ENCODE results near the gene ECHDC1. TPM values are rescaled to one million over a fixed set of nuclear protein-coding genes. Genes with fewer than 3 reads are reported as not detected.

ECHDC1 gene
- total RNA-seq, 1 experiment from 2014 or later, result 102 TPM

GRCh38 chr6:127262896-127263295 lies 80.5 kb downstream of the ECHDC1 start:
- TF ChIP-seq EZH2 (IDR thresholded peaks at IDR 0.05; ENCODE audit: borderline replicate concordance, low read depth, low read length, poor library complexity, severe bottlenecking) (no peak), CTCF (conservative IDR thresholded peaks at IDR 0.05; ENCODE audit: low read depth, low read length) (no peak)
- intact Hi-C loops (cut with micrococcal nuclease; ENCODE audit: unreplicated experiment), result no loop called here
- Histone ChIP-seq H3K4me3 (ENCODE audit: low read depth, low read length, poor library complexity, severe bottlenecking) (no peak overlapping the region), H3K4me1 (ENCODE audit: insufficient read depth, low read length, poor library complexity, severe bottlenecking) (no peaks in the 10 kb centered on the region), H3K27ac (ENCODE audit: low read depth, low read length, poor library complexity, severe bottlenecking) (no peak overlapping the region), H3K36me3 (ENCODE audit: insufficient read depth, low read length, poor library complexity, severe bottlenecking) (no peaks in the 10 kb centered on the region), H3K9me3 (ENCODE audit: low read depth, low read length, poor library complexity, severe bottlenecking) (no peaks in the 10 kb centered on the region), H3K27me3 (replicated peaks; ENCODE audit: insufficient read depth, low read depth, low read length, poor library complexity) (no peaks in the 10 kb centered on the region)
- ChIA-PET CTCF (no interaction called here), POLR2A (ENCODE audit: low non-redundant PET) (no interaction called here)
- no peak for DNase-seq (ENCODE audit: low spot score)
- BruUV-seq (replicated peaks), result no TSS peak

- Histone ChIP-seq H3K27me3 (replicated peaks; ENCODE audit: insufficient read depth, low read depth, low read length, poor library complexity) (no peaks in the 10 kb centered on the region), H3K4me1 (ENCODE audit: insufficient read depth, low read length, poor library complexity, severe bottlenecking) (no peaks in the 10 kb centered on the region), H3K9me3 (ENCODE audit: low read depth, low read length, poor library complexity, severe bottlenecking) (no peaks in the 10 kb centered on the region), H3K4me3 (ENCODE audit: low read depth, low read length, poor library complexity, severe bottlenecking) (no peak overlapping the region), H3K27ac (ENCODE audit: low read depth, low read length, poor library complexity, severe bottlenecking) (no peak overlapping the region), H3K36me3 (ENCODE audit: insufficient read depth, low read length, poor library complexity, severe bottlenecking) (no peaks in the 10 kb centered on the region)
- TF ChIP-seq CTCF (conservative IDR thresholded peaks at IDR 0.05; ENCODE audit: low read depth, low read length) (no peak), EZH2 (IDR thresholded peaks at IDR 0.05; ENCODE audit: borderline replicate concordance, low read depth, low read length, poor library complexity, severe bottlenecking) (no peak)
- intact Hi-C loops (cut with micrococcal nuclease; ENCODE audit: unreplicated experiment), result no loop called here
- ChIA-PET CTCF (interaction anchor here (0.6 kb wide), 1 partner anchor 11 kb away, joined by 3 read pairs; no protein-coding TSS in a partner anchor), POLR2A (ENCODE audit: low non-redundant PET) (no interaction called here)
- BruUV-seq (replicated peaks), result no TSS peak
- no peak for DNase-seq (ENCODE audit: low spot score)
Observed at GRCh38 chr6:127255286-127255685, 88.1 kb downstream of the ECHDC1 start.

- Histone ChIP-seq H3K27me3 (replicated peaks; ENCODE audit: insufficient read depth, low read depth, low read length, poor library complexity) (no peaks in the 10 kb centered on the region), H3K4me1 (ENCODE audit: insufficient read depth, low read length, poor library complexity, severe bottlenecking) (no peaks in the 10 kb centered on the region), H3K36me3 (ENCODE audit: insufficient read depth, low read length, poor library complexity, severe bottlenecking) (no peaks in the 10 kb centered on the region), H3K9me3 (ENCODE audit: low read depth, low read length, poor library complexity, severe bottlenecking) (no peaks in the 10 kb centered on the region), H3K27ac (ENCODE audit: low read depth, low read length, poor library complexity, severe bottlenecking) (no peak overlapping the region), H3K4me3 (ENCODE audit: low read depth, low read length, poor library complexity, severe bottlenecking) (no peak overlapping the region)
- BruUV-seq (replicated peaks), result no TSS peak
- intact Hi-C loops (cut with micrococcal nuclease; ENCODE audit: unreplicated experiment), result no loop called here
- ChIA-PET CTCF (no interaction called here), POLR2A (ENCODE audit: low non-redundant PET) (interaction anchor here (0.6 kb wide), 1 partner anchor 304 kb away, joined by 3 read pairs; no protein-coding TSS in a partner anchor)
- TF ChIP-seq EZH2 (IDR thresholded peaks at IDR 0.05; ENCODE audit: borderline replicate concordance, low read depth, low read length, poor library complexity, severe bottlenecking), result no peak
- no peak for TF ChIP-seq CTCF (conservative IDR thresholded peaks at IDR 0.05; ENCODE audit: low read depth, low read length)
- no peak for DNase-seq (ENCODE audit: low spot score)
Observed at GRCh38 chr6:127249621-127250020, 93.8 kb downstream of the ECHDC1 start.
